Activated B cell treated with CpG ODN at 0.5 μM for 24 hours (primary cell): ENCODE measurements around the gene PRPH. TPM values are rescaled to one million over a fixed set of nuclear protein-coding genes. Genes with fewer than 3 reads are reported as not detected.
"Not testable (repeated sequence)": the region's sequence is repeated elsewhere in the genome, so short reads cannot be mapped to it uniquely, and the experiment has no call there.

Experiments
- ATAC-seq: fragments of 200-7000 bp; cut with Tn5 transposase; one replicate; pipeline ENCODE4 v1.10.0; 2021; ENCODE audit warnings: low read depth, mild to moderate bottlenecking, moderate library complexity
- CTCF ChIA-PET: fragments of 350-600 bp; sonication (Branson Sonifier 250); formaldehyde crosslinking; loops from one replicate; lab custom pipeline; 2021; ENCODE audit warnings: antibody characterized with exemption; lab: Charles Lee
- POLR2A ChIA-PET: fragments of 350-600 bp; sonication (Branson Sonifier 250); formaldehyde crosslinking; loops from one replicate; lab custom pipeline; 2021; ENCODE audit warnings: antibody characterized with exemption; lab: Charles Lee
- DNase-seq: peaks from one replicate; pipeline ENCODE4 v3.0.0; 2022
- H3K27ac Mint-ChIP-seq: one replicate; pipeline ENCODE4 v1.8.0; 2020; ENCODE audit warnings: mixed read lengths
- H3K27me3 Mint-ChIP-seq: one replicate; pipeline ENCODE4 v1.8.0; 2021; ENCODE audit warnings: mixed read lengths
- H3K36me3 Mint-ChIP-seq: one replicate; pipeline ENCODE4 v1.8.0; 2021; ENCODE audit warnings: low read depth, mixed read lengths
- H3K4me1 Mint-ChIP-seq: one replicate; pipeline ENCODE4 v1.8.0; 2021; ENCODE audit warnings: mixed read lengths
- H3K4me3 Mint-ChIP-seq: one replicate; pipeline ENCODE4 v1.8.0; 2020; ENCODE audit warnings: mild to moderate bottlenecking, mixed read lengths
- H3K9me3 Mint-ChIP-seq: one replicate; pipeline ENCODE4 v1.8.0; 2020; ENCODE audit warnings: mixed read lengths
- CTCF ChIP-seq: fragments of 200-600 bp; IDR thresholded peaks from one replicate; pipeline ENCODE4 v1.8.0; 2022; ENCODE audit warnings: antibody characterized with exemption, mild to moderate bottlenecking
- intact Hi-C: fragments of 100-400 bp; cut with micrococcal nuclease; formaldehyde crosslinking; loops from one replicate; pipeline ENCODE4 v1.15.1; 2024
- total RNA-seq: library from RNA; stranded (reverse); gene quantifications from 2 replicates; pipeline ENCODE4 v1.2.3, GENCODE V29; 2022

PRPH gene
- total RNA-seq, 1 donor from 2014 or later: not detected

- Mint-ChIP-seq H3K4me3 (peak overlapping the region; percentile 84), H3K4me1 (peaks cover 17% of the 10 kb centered on the region), H3K36me3 (peaks cover 9% of the 10 kb centered on the region), H3K9me3 (no peaks in the 10 kb centered on the region), H3K27me3 (no peaks in the 10 kb centered on the region), H3K27ac (no peak overlapping the region)
- CTCF ChIA-PET: no interaction called here
- intact Hi-C loops: loop anchor here (10.0 kb wide), 1 partner anchor 561 kb away; the partner anchor contains the start of gene NCKAP5L
- TF ChIP-seq CTCF: no peak
- no peak for ATAC-seq
- POLR2A ChIA-PET: interaction anchor here (0.9 to 4.5 kb wide), 6 partner anchors 75 to 848 kb away, joined by 3 to 46 read pairs (median 3); partner anchors contain the start of genes COX14, LMBR1L, RHEBL1 and TUBA1A
- no peak for DNase-seq
These were observed 31.6 kb upstream of the PRPH start for GRCh38 chr12:49263400-49263763.

- Mint-ChIP-seq H3K27me3 (no peaks in the 10 kb centered on the region), H3K4me3 (peak overlapping the region; percentile 94), H3K9me3 (no peaks in the 10 kb centered on the region), H3K36me3 (peaks cover 18% of the 10 kb centered on the region), H3K27ac (peak overlapping the region; percentile 79), H3K4me1 (peaks cover 20% of the 10 kb centered on the region)
- peak; percentile 56 for DNase-seq
- intact Hi-C loops: loop anchor here (1.0 to 10.0 kb wide), 4 partner anchors 76 to 560 kb away; partner anchors contain the start of genes NCKAP5L and TUBA1A
- ChIA-PET CTCF (interaction anchor here (0.6 kb wide), 1 partner anchor 29 kb away, joined by 3 read pairs; no protein-coding TSS in a partner anchor), POLR2A (interaction anchor here (0.6 to 4.5 kb wide), 13 partner anchors 25 to 847 kb away, joined by 3 to 46 read pairs (median 3); partner anchors contain the start of genes COX14, DDN, KCNH3 and LMBR1L)
- ATAC-seq: peak; percentile 42
- no peak for TF ChIP-seq CTCF
These were observed 30.5 kb upstream of the PRPH start for GRCh38 chr12:49264466-49264872.

- CTCF ChIA-PET: interaction anchor here (0.6 to 1.4 kb wide), 2 partner anchors 23 to 30 kb away, joined by 3 to 5 read pairs; no protein-coding TSS in a partner anchor
- Mint-ChIP-seq H3K27ac (peak within 1 kb of the TSS; percentile 92), H3K9me3 (no peaks in the 10 kb centered on the region), H3K36me3 (peaks cover 24% of the 10 kb centered on the region), H3K4me1 (peaks cover 20% of the 10 kb centered on the region), H3K4me3 (peak within 1 kb of the TSS; percentile 94), H3K27me3 (no peaks in the 10 kb centered on the region)
- ATAC-seq (peak; percentile 90), DNase-seq (peak; percentile 90)
- intact Hi-C loops: loop anchor here (1.0 to 10.0 kb wide), 9 partner anchors 31 to 560 kb away; partner anchors contain the start of genes LMBR1L, NCKAP5L, PRKAG1 and TROAP
- POLR2A ChIA-PET: interaction anchor here (0.6 to 4.5 kb wide), 30 partner anchors 12 to 1659 kb away, joined by 3 to 46 read pairs (median 4); partner anchors contain the start of genes ARF3, COX14, KANSL2 and KCNH3
- no peak for TF ChIP-seq CTCF
These were observed 29.8 kb upstream of the PRPH start, which contains the start of gene TUBA1C for GRCh38 chr12:49264873-49265792. Gene TUBA1C, plus strand, starts transcription at chr12:49265082. Its CDS starts 100 bp downstream, at chr12:49265182.

- DNase-seq, H3K4me3 Mint-ChIP-seq, H3K27ac Mint-ChIP-seq, H3K9me3 Mint-ChIP-seq, ATAC-seq, H3K27me3 Mint-ChIP-seq, CTCF ChIA-PET, POLR2A ChIA-PET: not testable (repeated sequence)
- peaks cover 16% of the 10 kb centered on the region for H3K4me1 Mint-ChIP-seq
- peaks cover 58% of the 10 kb centered on the region for H3K36me3 Mint-ChIP-seq
- intact Hi-C loops: loop anchor here (10.0 kb wide), 1 partner anchor 556 kb away; the partner anchor contains the start of gene NCKAP5L
These were observed 25.8 kb upstream of the PRPH start for GRCh38 chr12:49269191-49269590.
